Smooth muscle cell (in vitro differentiated cells): ENCODE data around the gene GNA12. TPM values are rescaled to one million over a fixed set of nuclear protein-coding genes. Genes with fewer than 3 reads are reported as not detected.

Experiments
- DNase-seq: peaks from one replicate; lab custom pipeline; 2025; ENCODE audit not compliant: unreplicated experiment; lab: John Stamatoyannopoulos, UW
- H2AFZ ChIP-seq: fragments of 200-600 bp; sonication (generic); 2 replicates; pipeline ENCODE4 v1.6.0; 2016; ENCODE audit warnings: antibody characterized with exemption, low read depth, mild to moderate bottlenecking
- H3F3A ChIP-seq: fragments of 200-600 bp; sonication (generic); 2 replicates; pipeline ENCODE4 v1.6.0; 2017; ENCODE audit warnings: antibody characterized with exemption, low read depth
- H3K27ac ChIP-seq: fragments of 200-600 bp; sonication (generic); 2 replicates; pipeline ENCODE4 v1.5.1; 2016; ENCODE audit warnings: low read depth, mild to moderate bottlenecking
- H3K27me3 ChIP-seq: fragments of 200-600 bp; sonication (generic); 2 replicates; pipeline ENCODE4 v1.6.1; 2016; ENCODE audit warnings: low read depth, mild to moderate bottlenecking
- H3K36me3 ChIP-seq: fragments of 200-600 bp; sonication (generic); 2 replicates; pipeline ENCODE4 v1.5.1; 2016; ENCODE audit warnings: low read depth
- H3K4me1 ChIP-seq: fragments of 200-600 bp; sonication (generic); 2 replicates; pipeline ENCODE4 v1.5.1; 2016; ENCODE audit warnings: low read depth
- H3K4me2 ChIP-seq: fragments of 200-600 bp; sonication (generic); 2 replicates; pipeline ENCODE4 v1.6.0; 2016; ENCODE audit warnings: mild to moderate bottlenecking
- H3K4me3 ChIP-seq: fragments of 200-600 bp; sonication (generic); 2 replicates; pipeline ENCODE4 v1.5.1; 2016; ENCODE audit warnings: mild to moderate bottlenecking
- H3K79me2 ChIP-seq: fragments of 200-600 bp; sonication (generic); 2 replicates; pipeline ENCODE4 v1.6.0; 2016; ENCODE audit warnings: low read depth, mild to moderate bottlenecking
- H3K9ac ChIP-seq: fragments of 200-600 bp; sonication (generic); 2 replicates; pipeline ENCODE4 v1.6.0; 2016; ENCODE audit warnings: low read depth
- H3K9me3 ChIP-seq: fragments of 200-600 bp; sonication (generic); replicated peaks from 2 replicates; pipeline ENCODE4 v1.5.1; 2016; ENCODE audit warnings: low read depth
- H4K20me1 ChIP-seq: fragments of 200-600 bp; sonication (generic); 2 replicates; pipeline ENCODE4 v1.6.0; 2016; ENCODE audit warnings: low read depth
- WGBS: methylation state at CpG from one replicate; pipeline ENCODE4 v1.1.7; 2016; ENCODE audit warnings: low lambda C conversion rate; 5-methylcytosine and 5-hydroxymethylcytosine counted together
- polyA plus RNA-seq: library from polyadenylated mRNA; unstranded; fragments of >200 nt; fragmentation: Nextera tagmentation; extraction: Ambion mirVana; gene quantifications from 2 replicates; pipeline ENCODE4 v1.2.1, GENCODE V29; 2016
- total RNA-seq: library from RNA; depleted of rRNA; stranded (reverse); fragments of >200 nt; gene quantifications from 2 replicates; pipeline ENCODE4 v1.2.3, GENCODE V29; 2014
- TF ChIP-seq, protein P1 (sequence below): fragments of 200-600 bp; sonication (generic); IDR thresholded peaks from 2 replicates; pipeline ENCODE4 v1.5.1; 2017; ENCODE audit warnings: borderline replicate concordance, mild to moderate bottlenecking, antibody characterized with exemption; ENCODE audit not compliant: insufficient read depth, poor library complexity, severe bottlenecking

Gene GNA12
- total and polyA plus RNA-seq, 2 experiments from 2014 or later: 20.3 to 34.7 TPM

DNA sequence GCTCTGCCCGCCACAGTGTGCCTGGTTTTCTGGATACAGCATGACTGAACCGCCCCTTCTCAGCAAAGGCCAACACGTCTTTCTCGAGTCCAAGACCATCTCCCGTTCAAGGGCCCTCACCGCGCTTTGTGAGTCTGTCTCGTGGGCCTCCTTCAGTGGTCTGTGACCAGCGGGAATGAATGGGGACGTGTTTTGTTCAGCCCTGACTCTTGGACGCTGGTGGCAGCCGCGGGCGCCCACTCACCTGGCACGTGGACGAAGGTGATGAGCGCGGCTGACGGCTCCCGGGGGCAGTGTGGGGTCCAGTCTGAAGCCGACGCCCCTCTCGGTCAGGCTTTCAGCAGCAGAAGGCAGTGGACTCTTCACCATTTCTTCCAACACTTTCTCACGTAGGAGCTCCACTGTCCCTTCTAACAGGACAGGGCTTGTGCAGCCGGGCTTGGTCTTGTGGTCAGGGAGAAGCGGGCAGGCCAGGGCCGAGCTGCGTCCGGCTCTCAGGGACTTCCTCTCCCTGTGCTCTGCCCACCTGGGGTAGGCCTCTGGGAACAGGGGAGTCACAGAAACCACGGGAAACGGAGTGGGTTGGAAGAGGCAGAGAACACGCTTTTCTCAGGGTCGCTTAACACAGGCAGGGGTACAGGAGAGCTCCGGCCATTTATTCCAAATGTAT, 125.7 kb downstream of the GNA12 start:
- Histone ChIP-seq H3K36me3 (no peaks in the 10 kb centered on the region), H3K9ac (no peak overlapping the region), H3K4me2 (no peak overlapping the region), H2AFZ (no peak overlapping the region), H4K20me1 (peaks cover 6% of the 10 kb centered on the region), H3K4me1 (no peaks in the 10 kb centered on the region), H3F3A (no peaks in the 10 kb centered on the region), H3K79me2 (peaks cover 3% of the 10 kb centered on the region), H3K27me3 (no peaks in the 10 kb centered on the region), H3K9me3 (no peaks in the 10 kb centered on the region), H3K4me3 (no peak overlapping the region), H3K27ac (no peak overlapping the region)
- TF ChIP-seq, protein P1, sequence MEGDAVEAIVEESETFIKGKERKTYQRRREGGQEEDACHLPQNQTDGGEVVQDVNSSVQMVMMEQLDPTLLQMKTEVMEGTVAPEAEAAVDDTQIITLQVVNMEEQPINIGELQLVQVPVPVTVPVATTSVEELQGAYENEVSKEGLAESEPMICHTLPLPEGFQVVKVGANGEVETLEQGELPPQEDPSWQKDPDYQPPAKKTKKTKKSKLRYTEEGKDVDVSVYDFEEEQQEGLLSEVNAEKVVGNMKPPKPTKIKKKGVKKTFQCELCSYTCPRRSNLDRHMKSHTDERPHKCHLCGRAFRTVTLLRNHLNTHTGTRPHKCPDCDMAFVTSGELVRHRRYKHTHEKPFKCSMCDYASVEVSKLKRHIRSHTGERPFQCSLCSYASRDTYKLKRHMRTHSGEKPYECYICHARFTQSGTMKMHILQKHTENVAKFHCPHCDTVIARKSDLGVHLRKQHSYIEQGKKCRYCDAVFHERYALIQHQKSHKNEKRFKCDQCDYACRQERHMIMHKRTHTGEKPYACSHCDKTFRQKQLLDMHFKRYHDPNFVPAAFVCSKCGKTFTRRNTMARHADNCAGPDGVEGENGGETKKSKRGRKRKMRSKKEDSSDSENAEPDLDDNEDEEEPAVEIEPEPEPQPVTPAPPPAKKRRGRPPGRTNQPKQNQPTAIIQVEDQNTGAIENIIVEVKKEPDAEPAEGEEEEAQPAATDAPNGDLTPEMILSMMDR: no peak
- no peak for DNase-seq
- 94% methylated on average over 34 of the region's 34 CpGs for WGBS

DNA sequence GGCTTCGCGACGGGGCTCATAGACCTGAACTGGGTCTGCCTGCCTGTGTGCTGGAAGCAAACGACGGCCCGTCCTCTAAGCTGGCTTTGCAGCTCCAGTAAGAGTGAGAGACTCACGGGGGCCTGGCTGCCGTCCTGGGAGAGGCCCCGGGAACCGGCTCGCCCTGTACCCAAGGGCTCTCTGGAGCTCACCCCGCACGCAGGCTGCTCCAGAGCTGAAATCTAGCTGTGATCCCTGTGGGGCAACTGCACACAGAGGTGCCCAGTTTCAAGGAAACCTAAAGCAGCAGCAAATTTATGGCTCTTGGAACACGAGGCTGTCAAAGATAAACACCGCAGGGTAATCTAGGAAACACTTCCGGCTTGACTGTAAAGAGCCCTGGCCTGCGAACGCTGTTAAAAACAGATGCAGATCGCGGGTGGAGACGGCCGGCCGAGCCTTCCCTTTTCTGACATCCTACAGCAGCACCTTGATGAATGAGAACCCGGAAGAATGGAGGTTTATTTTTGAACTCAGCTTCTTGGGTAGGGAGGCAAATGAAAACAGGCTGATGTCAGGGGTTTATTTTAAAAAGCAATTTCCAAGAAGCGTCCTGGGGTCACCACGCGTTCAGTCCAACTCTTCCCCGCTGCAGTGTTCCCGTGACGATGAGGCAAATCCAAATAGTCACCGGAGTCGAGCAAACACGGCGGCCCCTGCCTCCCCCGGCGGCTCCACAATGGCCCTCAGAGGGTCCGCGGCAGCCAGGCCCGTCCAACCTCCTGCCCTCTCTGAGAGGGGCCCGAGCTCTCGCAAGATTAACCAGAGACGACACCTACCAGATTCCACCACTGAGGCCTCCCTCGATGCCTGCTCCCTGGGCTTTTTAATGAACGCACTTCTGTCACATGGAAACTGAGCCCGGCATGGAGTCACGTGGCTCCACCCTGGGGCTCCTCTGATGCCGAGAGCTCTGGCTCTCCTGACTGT, 126.5 kb downstream of the GNA12 start:
- peaks cover 6% of the 10 kb centered on the region for H4K20me1 ChIP-seq
- WGBS: 64% methylated on average over 47 of the region's 47 CpGs
- TF ChIP-seq, protein P1: no peak
- no peak overlapping the region for H3K4me3 ChIP-seq
- no peaks in the 10 kb centered on the region for H3K27me3 ChIP-seq
- peak overlapping the region; percentile 8 for H3K4me2 ChIP-seq
- H3K27ac ChIP-seq: peak overlapping the region; percentile 31
- H3K79me2 ChIP-seq: no peaks in the 10 kb centered on the region
- H3K4me1 ChIP-seq: no peaks in the 10 kb centered on the region
- no peak overlapping the region for H3K9ac ChIP-seq
- no peaks in the 10 kb centered on the region for H3K36me3 ChIP-seq
- no peak for DNase-seq
- no peaks in the 10 kb centered on the region for H3K9me3 ChIP-seq
- no peaks in the 10 kb centered on the region for H3F3A ChIP-seq
- no peak overlapping the region for H2AFZ ChIP-seq

DNA sequence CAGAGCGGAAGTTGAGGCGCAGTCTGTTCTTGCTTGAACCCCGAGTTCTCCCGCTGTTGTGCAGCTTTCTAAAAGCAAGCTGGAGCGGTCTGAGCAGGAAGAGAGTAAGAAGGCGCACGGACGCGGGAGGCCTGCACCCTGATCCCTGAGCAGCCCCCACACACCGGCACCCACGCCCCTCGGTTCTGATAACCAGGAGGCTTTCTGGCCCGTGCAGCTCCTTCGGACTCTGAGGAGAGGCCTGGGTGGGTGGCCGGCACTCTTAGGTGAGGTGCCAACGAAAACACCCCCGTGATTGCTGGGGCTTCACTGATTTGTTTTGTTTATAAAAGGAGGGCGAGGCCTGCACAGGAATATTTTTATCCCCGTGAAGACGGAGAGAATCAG, 127.2 kb downstream of the GNA12 start:
- no peaks in the 10 kb centered on the region for H3K79me2 ChIP-seq
- no peaks in the 10 kb centered on the region for H3K27me3 ChIP-seq
- no peak overlapping the region for H2AFZ ChIP-seq
- DNase-seq: no peak
- no peaks in the 10 kb centered on the region for H3K9me3 ChIP-seq
- no peak overlapping the region for H3K4me3 ChIP-seq
- WGBS: 86% methylated on average over 20 of the region's 20 CpGs
- no peaks in the 10 kb centered on the region for H3K4me1 ChIP-seq
- H3K4me2 ChIP-seq: peak overlapping the region; percentile 8
- no peaks in the 10 kb centered on the region for H3K36me3 ChIP-seq
- H3K27ac ChIP-seq: no peak overlapping the region
- peaks cover 6% of the 10 kb centered on the region for H4K20me1 ChIP-seq
- H3K9ac ChIP-seq: no peak overlapping the region
- TF ChIP-seq, protein P1: no peak
- no peaks in the 10 kb centered on the region for H3F3A ChIP-seq
